Nucleus accumbens (tissue), 56 donors: Measurements from ENCODE around the gene VAPA.

Experiments
- DNase-seq, 56 donors: peaks; one replicate each; lab custom pipeline; 2025; lab: John Stamatoyannopoulos, UW

The VAPA gene

GRCh38 chr18:9913526-9914333 is at the start of gene VAPA:
Gene VAPA (plus strand): TSS chr18:9914016. CDS start chr18:9914257, 241 bp downstream.
- DNase-seq, result peak; percentile 75 to 99 (median 97)

DNA sequence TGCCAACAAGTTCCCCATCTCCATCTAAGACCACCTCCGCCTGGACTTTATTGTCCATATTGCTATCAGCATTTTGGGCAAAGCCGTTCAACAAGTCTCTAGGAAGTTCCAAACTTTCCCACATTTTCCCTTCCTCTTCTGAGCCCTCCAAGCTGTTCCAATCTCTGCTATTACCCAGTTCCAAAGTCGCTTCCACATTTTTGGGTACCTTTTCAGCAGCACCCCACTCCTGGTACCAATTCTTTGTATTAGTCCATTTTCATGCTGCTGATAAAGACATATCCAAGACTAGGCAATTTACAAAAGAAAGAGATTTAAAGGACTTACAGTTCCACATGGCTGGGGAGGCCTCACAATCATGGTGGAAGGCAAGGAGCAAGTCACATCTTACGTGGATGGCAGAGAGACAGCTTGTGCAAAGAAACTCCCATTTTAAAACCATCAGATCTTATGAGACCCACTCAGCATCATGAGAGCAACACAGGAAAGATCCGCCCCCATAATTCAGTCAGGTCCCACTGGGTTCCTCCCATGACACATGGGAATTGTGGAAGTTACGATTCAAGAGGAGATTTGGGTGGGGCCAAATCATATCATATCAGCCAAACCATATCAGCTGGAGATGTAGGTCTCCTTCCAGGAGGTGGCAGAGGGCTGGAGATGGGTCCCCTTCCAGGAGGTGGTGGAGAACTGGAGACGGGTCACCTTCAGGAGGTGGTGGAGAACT is 47.9 kb upstream of the VAPA start:
- DNase-seq, result no peak

DNA sequence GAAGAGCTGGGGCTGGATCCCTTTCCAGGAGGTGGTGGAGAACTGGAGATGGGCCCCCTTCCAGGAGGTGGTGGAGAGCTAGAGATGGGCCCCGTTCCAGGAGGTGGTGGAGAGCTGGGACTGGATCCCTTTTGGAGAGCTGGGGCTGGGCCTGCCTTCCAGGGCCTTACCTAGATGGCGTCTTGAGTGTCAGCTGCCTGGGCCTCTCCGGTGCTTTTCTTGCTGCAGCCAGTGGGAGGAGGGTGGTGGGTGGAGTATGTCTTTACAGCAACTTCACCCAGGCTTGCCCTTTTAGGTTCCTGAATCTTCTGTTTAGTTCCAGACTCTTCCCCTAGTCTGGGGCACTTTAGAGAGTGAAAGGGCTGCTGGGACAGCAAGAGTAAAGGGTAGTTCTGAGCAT is 47.2 kb upstream of the VAPA start:
- DNase-seq, result no peak

DNA sequence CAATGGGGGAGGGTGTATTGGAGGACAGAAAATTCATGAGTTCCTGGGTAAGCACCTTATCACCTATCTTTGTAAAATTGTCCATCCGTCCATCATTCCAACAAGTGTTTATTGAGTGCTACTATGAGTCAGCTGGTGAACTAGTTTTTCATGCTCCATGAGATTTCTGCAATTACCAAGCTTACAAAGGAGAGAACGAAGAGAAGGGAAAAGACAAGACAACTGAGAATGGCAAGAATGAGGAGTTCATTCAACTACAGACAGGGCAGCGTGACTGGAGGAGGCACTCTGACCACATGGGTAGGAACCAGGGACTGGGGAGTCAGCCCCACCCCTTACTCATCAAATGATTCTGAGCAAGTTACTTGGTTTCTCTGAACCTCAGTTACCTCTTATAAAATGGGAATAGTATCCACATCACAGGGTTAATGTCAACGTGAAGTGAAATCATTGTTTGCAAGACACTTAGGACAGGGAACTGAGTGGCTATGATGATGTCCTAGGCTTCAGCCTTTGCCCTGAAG is 46.7 kb upstream of the VAPA start:
- no peak for DNase-seq

DNA sequence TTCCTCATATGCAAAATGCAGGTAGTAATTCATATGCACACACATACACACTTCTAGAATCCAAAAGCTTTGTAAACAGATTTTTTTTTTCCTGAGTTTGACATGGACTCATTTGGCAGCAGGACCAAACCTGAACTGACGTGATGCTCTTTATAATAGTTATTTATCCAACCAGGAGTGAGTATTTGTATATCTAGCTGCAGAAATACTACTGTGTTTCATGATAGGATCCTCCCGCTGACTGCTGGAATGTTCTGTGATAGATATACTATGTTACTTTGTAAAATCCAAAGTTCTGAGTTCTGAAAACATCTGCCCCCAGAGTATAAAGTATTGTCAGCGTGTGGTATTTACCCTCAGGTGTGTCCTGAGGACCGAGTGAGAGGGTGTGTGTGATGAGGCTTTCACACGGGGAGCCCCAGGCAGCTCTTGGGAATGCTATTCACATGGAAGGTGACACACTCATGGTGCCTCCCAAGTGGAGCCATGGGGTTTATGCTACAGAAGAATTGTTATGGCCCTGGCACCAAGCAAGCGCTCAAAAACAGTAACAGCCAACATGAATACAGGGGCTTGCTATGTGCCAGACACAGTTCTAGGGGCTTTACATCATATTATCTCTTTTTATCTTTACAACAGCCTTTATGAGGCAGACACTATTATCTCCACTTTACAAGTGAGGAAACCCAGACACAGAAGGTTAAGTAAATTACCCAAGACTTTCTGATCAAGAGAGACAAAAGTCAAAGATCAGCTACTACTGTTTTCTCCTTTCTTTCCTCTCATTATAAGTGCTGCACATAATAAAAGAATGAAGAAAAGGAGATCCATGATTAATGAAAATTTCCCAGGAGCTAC is 44.7 kb upstream of the VAPA start:
- no peak for DNase-seq

DNA sequence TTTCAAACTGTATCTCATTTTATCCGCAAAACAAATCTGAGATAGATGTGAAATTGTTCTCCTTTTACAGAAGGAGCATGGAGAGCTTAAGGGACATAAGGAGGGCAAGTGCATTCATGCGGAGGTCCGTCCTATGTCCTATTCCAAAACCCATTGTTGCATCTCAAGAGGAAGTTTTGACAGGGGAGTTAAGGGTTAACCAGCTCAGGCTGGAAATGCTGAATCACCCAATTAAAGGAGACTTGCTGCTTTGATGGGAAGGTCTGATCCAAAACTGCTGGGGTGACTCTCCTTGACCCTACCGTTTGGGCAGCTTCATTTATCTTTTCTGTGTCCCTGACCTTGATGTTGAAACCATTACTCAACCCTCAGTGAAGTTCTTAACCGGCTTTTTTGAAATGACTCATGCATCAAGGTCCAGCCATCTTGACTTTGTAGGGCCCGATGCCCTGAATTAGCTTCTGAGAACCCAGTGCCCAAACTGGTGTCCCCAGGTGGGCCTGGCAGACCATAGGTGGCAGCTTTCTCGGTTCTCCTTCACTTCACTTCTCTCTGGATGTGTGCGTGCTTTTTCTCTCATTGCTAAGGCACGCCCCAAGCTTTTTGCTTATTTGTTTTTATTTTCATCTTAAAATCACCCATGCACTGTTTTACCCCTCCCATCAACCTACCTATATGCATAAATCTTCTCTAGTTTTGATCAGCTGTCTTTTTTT is 43.9 kb upstream of the VAPA start:
- DNase-seq, result no peak

GRCh38 chr18:9870431-9871008 is 43.3 kb upstream of the VAPA start:
- no peak for DNase-seq

- no peak for DNase-seq
Measured at GRCh38 chr18:9871244-9871746, 42.5 kb upstream of the VAPA start.

DNA sequence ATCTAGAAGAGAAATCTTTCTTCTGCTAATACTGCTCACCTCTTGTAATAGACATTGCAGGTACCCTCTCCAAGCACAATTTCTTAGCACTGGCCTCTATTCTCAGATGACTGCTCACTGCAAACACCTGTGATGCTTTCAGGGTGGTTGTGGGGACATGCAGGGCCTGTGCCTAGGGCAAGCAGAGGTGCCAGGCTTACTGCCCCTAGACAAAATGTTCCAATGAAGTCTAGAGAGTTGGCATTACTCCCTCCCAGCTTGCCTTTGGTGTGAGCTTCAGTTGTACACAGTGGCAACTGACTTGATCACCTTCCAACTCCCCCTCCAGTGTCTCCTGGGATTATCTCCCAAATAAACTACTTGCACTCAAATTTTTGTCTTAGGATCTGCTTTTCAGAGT is 41.0 kb upstream of the VAPA start:
- no peak for DNase-seq

DNA sequence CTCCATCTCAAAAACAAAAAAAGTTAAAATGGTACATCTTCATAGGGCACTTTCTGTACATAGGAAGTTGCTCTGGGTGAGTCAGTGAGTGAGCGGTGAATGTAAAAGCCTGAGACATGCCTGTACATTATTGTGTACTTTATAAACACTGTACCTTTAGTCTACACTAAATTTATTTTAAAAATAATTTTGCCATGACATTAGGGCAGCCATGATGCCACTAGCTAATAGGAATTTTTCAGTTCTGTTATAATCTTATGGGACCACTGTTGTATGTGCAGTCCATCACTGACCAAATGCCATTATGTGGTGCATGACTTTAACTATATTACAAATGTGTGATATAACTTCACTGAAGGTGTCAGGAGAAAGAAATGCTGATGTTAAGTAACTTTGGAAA is 39.1 kb upstream of the VAPA start:
- no peak for DNase-seq

GRCh38 chr18:9876212-9876866 is 37.5 kb upstream of the VAPA start:
- DNase-seq, result no peak

DNA sequence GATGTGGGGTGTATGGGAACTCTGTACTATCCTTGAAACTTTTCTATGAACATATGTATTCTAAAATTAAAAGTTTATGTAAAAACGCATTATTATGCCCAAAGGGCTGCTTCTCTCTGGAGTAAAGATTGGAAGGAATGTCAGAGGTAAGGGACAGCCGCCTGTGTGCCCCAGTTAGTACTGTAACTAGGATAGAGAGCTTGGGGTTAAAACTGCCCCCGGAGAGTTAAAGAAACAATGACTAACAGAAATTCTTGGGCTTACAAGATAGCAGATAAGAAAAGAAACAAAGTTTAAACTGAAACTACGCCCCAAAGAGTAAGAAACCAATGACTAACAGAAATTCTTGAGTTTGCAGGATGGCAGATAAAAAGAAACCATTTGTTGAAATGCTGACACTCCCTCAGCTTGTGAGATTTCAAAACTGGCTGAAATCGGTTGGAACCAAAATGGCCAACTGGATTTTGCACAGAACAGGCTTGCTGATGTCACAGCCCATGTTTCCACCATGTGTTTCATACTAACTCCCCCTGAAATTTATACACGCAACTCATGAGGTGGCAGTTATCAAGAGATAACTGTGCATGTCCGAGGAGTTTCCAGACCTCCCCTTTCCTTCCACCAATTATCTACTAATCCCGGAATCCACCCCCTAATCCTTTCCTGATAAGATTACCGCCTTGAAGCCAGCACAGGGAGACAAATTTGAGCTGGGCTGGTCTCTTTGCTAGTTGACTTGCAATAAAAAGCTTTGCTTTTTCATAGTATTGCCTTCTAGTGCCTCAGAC is 36.8 kb upstream of the VAPA start:
- no peak for DNase-seq

GRCh38 chr18:9877655-9878014 is 36.2 kb upstream of the VAPA start:
- no peak for DNase-seq

DNA sequence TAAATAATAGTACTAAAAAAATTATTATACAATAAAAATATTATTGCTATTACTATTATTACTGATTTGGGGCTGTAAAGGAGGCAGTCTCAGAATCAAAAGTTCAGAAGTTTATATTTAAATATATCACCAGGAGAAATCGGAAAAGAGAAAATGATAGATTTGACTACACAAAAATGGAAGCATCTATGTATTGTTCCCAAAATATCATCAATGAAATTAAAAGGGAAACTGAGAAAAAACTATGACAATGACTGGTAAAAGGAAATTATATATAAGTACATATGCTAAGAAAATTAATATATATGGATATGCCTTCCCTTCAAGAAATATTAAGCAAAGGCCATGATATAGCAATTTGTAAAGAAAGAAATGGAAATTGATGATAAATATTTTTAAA is 35.7 kb upstream of the VAPA start:
- no peak for DNase-seq

DNA sequence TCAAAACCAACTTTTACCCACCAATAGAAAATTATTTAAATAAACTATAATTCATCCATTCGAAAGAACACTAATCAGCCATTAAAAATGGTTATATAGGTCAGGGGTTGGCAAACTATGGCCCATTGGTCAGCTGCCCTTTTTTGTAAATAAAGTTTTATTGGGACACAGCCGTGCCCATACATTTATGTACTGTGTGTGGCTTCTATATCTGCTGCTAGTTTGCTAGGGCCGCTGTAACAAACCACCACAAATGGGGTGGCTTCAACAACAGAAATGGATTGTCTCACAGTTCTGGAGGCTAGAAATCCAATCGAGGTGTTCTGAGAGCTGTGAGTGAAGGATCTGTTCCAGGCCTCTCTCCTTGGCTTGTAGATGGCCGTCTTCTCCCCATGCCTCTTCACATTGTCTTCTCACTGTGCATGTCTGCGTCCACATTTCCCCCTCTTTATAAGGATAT is 35.0 kb upstream of the VAPA start:
- DNase-seq, result no peak

GRCh38 chr18:9884090-9884489 is 29.7 kb upstream of the VAPA start:
- DNase-seq, result no peak

DNA sequence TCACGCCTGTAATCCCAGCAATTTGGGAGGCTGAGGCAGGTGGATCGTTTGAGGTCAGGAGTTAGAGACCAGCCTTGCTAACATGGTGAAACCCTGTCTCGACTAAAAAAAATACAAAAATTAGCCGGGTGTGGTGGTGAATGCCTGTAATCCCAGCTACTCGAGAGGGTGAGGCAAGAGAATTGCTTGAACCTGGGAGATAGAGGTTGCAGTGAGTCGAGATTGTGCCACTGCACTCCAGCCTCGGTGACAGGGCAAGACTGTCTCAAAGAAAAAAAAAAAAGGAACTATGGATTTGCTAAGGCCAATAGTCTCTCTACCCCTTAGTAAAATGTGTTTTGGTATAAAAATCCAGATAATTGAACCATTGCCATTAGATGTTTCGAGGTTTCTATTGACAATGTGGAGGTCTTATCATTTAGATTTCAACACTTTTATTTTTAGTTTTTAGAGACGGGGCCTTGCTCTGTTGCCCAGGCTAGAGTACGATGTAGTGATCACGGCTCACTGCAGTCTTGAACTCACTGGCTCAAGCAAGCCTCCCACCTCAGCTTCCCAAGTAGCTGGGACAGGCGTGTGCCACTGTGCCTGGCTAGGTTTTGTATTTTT is 29.2 kb upstream of the VAPA start:
- DNase-seq, result no peak
